GM12891 (cell line): Measurements from ENCODE around the gene PLP1.

Source experiments
- PAX5 ChIP-seq: IDR thresholded peaks from 2 replicates; pipeline ENCODE4 v1.6.1; 2011; ENCODE audit warnings: low read length, moderate library complexity, mild to moderate bottlenecking; ENCODE audit not compliant: insufficient read depth, severe bottlenecking
- POLR2A ChIP-seq: IDR thresholded peaks from 2 replicates; pipeline ENCODE4 v1.6.1; 2011; ENCODE audit warnings: low read depth, low read length, control low read depth
- POLR2AphosphoS5 ChIP-seq: IDR thresholded peaks from 2 replicates; pipeline ENCODE4 v1.6.1; 2011; ENCODE audit warnings: low read depth, low read length, control low read depth
- POU2F2 ChIP-seq: IDR thresholded peaks from 2 replicates; pipeline ENCODE4 v1.6.1; 2011; ENCODE audit warnings: low read depth, mild to moderate bottlenecking, control low read depth, low read length, moderate library complexity
- SPI1 ChIP-seq: IDR thresholded peaks from 2 replicates; pipeline ENCODE4 v1.6.1; 2011; ENCODE audit warnings: low read depth, low read length, control low read depth
- TAF1 ChIP-seq: IDR thresholded peaks from 2 replicates; pipeline ENCODE4 v1.6.1; 2011; ENCODE audit warnings: low read depth, low read length, control low read depth

GRCh38 chrX:103781062-103781402, 4.4 kb downstream of the PLP1 start:
- TF ChIP-seq TAF1 (no peak), POLR2A (no peak), PAX5 (no peak), POLR2AphosphoS5 (no peak), SPI1 (no peak), POU2F2 (no peak)
